Astrocyte (in vitro differentiated cells and primary cell): ENCODE data around the gene ACADS. TPM values are rescaled to one million over a fixed set of nuclear protein-coding genes. Genes with fewer than 3 reads are reported as not detected.
A peak's percentile ranks its signal among the peaks of the same experiment; 100 is the strongest.

Experiments used
- DNase-seq: peaks from one replicate; pipeline ENCODE4 v3.0.0-alpha.2; 2010; ENCODE audit warnings: low read depth
- FAIRE-seq: peaks from 2 replicates; lab custom pipeline; 2011; peaks lifted over from hg19 to GRCh38; lab: Jason Lieb, UNC
- H2AFZ ChIP-seq: 2 replicates; pipeline ENCODE4 v1.6.0; 2012; ENCODE audit warnings: low read depth, low read length, inconsistent platforms
- H3K27ac ChIP-seq: 2 replicates; pipeline ENCODE4 v1.5.1; 2011; ENCODE audit warnings: low read depth, low read length, inconsistent platforms
- H3K27me3 ChIP-seq: 2 replicates; pipeline ENCODE4 v1.6.0; 2011; ENCODE audit warnings: low read length, inconsistent platforms; ENCODE audit not compliant: insufficient read depth
- H3K36me3 ChIP-seq: 2 replicates; pipeline ENCODE4 v1.5.1; 2011; ENCODE audit warnings: low read length, inconsistent platforms; ENCODE audit not compliant: insufficient read depth
- H3K4me1 ChIP-seq: 2 replicates; pipeline ENCODE4 v1.5.1; 2011; ENCODE audit warnings: low read length, inconsistent platforms; ENCODE audit not compliant: insufficient read depth
- H3K4me2 ChIP-seq: 2 replicates; pipeline ENCODE4 v1.6.0; 2012; ENCODE audit warnings: low read length, inconsistent platforms
- H3K4me3 ChIP-seq: 2 replicates; pipeline ENCODE4 v1.5.1; 2011; ENCODE audit warnings: low read depth, mild to moderate bottlenecking, low read length, inconsistent platforms; ENCODE audit not compliant: insufficient read depth
- H3K79me2 ChIP-seq: 2 replicates; pipeline ENCODE4 v1.6.0; 2012; ENCODE audit warnings: mild to moderate bottlenecking, low read length, inconsistent platforms; ENCODE audit not compliant: insufficient read depth
- H3K9ac ChIP-seq: 2 replicates; pipeline ENCODE4 v1.6.0; 2012; ENCODE audit warnings: mild to moderate bottlenecking, low read length, inconsistent platforms
- H3K9me3 ChIP-seq: 2 replicates; pipeline ENCODE4 v1.5.1; 2012; ENCODE audit warnings: low read depth, mild to moderate bottlenecking, low read length, inconsistent platforms; ENCODE audit not compliant: insufficient read depth
- H4K20me1 ChIP-seq: 2 replicates; pipeline ENCODE4 v1.6.0; 2012; ENCODE audit warnings: low read length, inconsistent platforms; ENCODE audit not compliant: insufficient read depth
- H3K27ac Mint-ChIP-seq: one replicate; pipeline ENCODE4 v1.8.0; 2021; ENCODE audit warnings: mild to moderate bottlenecking, mixed read lengths; ENCODE audit not compliant: unreplicated experiment
- H3K27me3 Mint-ChIP-seq: one replicate; pipeline ENCODE4 v1.8.0; 2021; ENCODE audit warnings: low read depth, mixed read lengths; ENCODE audit not compliant: unreplicated experiment
- H3K36me3 Mint-ChIP-seq: one replicate; pipeline ENCODE4 v1.8.0; 2021; ENCODE audit warnings: low read depth, mixed read lengths; ENCODE audit not compliant: unreplicated experiment
- H3K4me1 Mint-ChIP-seq: one replicate; pipeline ENCODE4 v1.8.0; 2021; ENCODE audit warnings: low read depth, mixed read lengths; ENCODE audit not compliant: unreplicated experiment
- H3K4me3 Mint-ChIP-seq: one replicate; pipeline ENCODE4 v1.8.0; 2021; ENCODE audit warnings: mild to moderate bottlenecking, moderate library complexity, mixed read lengths; ENCODE audit not compliant: unreplicated experiment
- H3K9me3 Mint-ChIP-seq: one replicate; pipeline ENCODE4 v1.8.0; 2021; ENCODE audit warnings: mild to moderate bottlenecking, mixed read lengths; ENCODE audit not compliant: unreplicated experiment
- CTCF ChIP-seq: IDR thresholded peaks from 2 replicates; pipeline ENCODE4 v1.5.1; 2011; ENCODE audit warnings: low read depth, mild to moderate bottlenecking, inconsistent platforms, low read length, moderate library complexity; ENCODE audit not compliant: insufficient read depth
- EZH2 ChIP-seq: IDR thresholded peaks from 2 replicates; pipeline ENCODE4 v1.6.1; 2012; ENCODE audit warnings: mild to moderate bottlenecking, low read length, inconsistent platforms; ENCODE audit not compliant: insufficient read depth
- total RNA-seq: library from RNA; stranded (reverse); gene quantifications from 2 replicates; pipeline ENCODE4 v1.2.1, GENCODE V29; 2021

Gene ACADS
- total RNA-seq, 1 donor from 2014 or later = 2.8 TPM

GRCh38 chr12:120736404-120737331 lies 11.0 kb downstream of the ACADS start:
- Histone ChIP-seq H3K4me3 (no peak overlapping the region), H3K36me3 (no peaks in the 10 kb centered on the region), H3K79me2 (no peaks in the 10 kb centered on the region), H3K27ac (no peak overlapping the region), H4K20me1 (no peaks in the 10 kb centered on the region), H3K4me2 (no peak overlapping the region), H3K4me1 (no peaks in the 10 kb centered on the region), H3K27me3 (no peaks in the 10 kb centered on the region), H3K9me3 (no peaks in the 10 kb centered on the region), H3K9ac (no peak overlapping the region), H2AFZ (no peak overlapping the region)
- Mint-ChIP-seq H3K4me3 (no peak overlapping the region), H3K4me1 (no peaks in the 10 kb centered on the region), H3K9me3 (peaks cover 2% of the 10 kb centered on the region), H3K27me3 (no peaks in the 10 kb centered on the region), H3K36me3 (peaks cover 5% of the 10 kb centered on the region), H3K27ac (peak overlapping the region; percentile 69)
- FAIRE-seq (no peak), DNase-seq (no peak)
- no peak for TF ChIP-seq EZH2
- no peak for TF ChIP-seq CTCF

GRCh38 chr12:120737557-120738251 lies 12.1 kb downstream of the ACADS start:
- H3K27ac Mint-ChIP-seq = no peak overlapping the region
- Histone ChIP-seq H3K4me3 (no peak overlapping the region), H2AFZ (no peak overlapping the region)

More at GRCh38 chr12:120737557-120738251, 12.1 kb downstream of the ACADS start:
- Histone ChIP-seq H3K27ac (no peak overlapping the region), H3K4me1 (no peaks in the 10 kb centered on the region), H3K9ac (no peak overlapping the region), H3K9me3 (no peaks in the 10 kb centered on the region), H4K20me1 (no peaks in the 10 kb centered on the region), H3K36me3 (no peaks in the 10 kb centered on the region), H3K27me3 (no peaks in the 10 kb centered on the region), H3K79me2 (no peaks in the 10 kb centered on the region), H3K4me2 (no peak overlapping the region)
- Mint-ChIP-seq H3K27me3 (no peaks in the 10 kb centered on the region), H3K4me1 (no peaks in the 10 kb centered on the region), H3K9me3 (no peaks in the 10 kb centered on the region), H3K4me3 (no peak overlapping the region), H3K36me3 (peaks cover 5% of the 10 kb centered on the region)
- peak; percentile 18 for TF ChIP-seq CTCF
- TF ChIP-seq EZH2 = no peak
- DNase-seq (no peak), FAIRE-seq (no peak)
